Endothelial cell of umbilical vein (primary cell): Measurements from ENCODE around the gene FAM219B. TPM values are rescaled to one million over a fixed set of nuclear protein-coding genes. Genes with fewer than 3 reads are reported as not detected.

Experiments used
- BruUV-seq: library from RNA; stranded (reverse); fragments of 400-500 nt; replicated peaks from 2 replicates; lab custom pipeline; 2021; lab: Mats Ljungman, UMichigan
- CTCF ChIA-PET: fragments of 300-600, 350-600 bp; sonication (Branson Sonifier 250); formaldehyde crosslinking; loops from one replicate; lab custom pipeline; 2021; ENCODE audit warnings: antibody characterized with exemption, inconsistent platforms; lab: Charles Lee
- POLR2A ChIA-PET: fragments of 300-600, 350-600 bp; sonication (Branson Sonifier 250); formaldehyde crosslinking; loops from one replicate; lab custom pipeline; 2021; ENCODE audit warnings: antibody characterized with exemption, inconsistent platforms; lab: Charles Lee
- DNase-seq: peaks from one replicate; pipeline ENCODE4 v3.0.0-alpha.2; 2011; ENCODE audit warnings: low read depth, low spot score
- FAIRE-seq: peaks from 2 replicates; lab custom pipeline; 2011; peaks lifted over from hg19 to GRCh38; lab: Jason Lieb, UNC
- H2AFZ ChIP-seq: 2 replicates; pipeline ENCODE4 v1.6.0; 2012; ENCODE audit warnings: low read depth, low read length, control low read depth, inconsistent platforms
- H3K27ac ChIP-seq: 2 replicates; pipeline ENCODE4 v1.5.1; 2011; ENCODE audit warnings: low read depth, mild to moderate bottlenecking, control low read depth, low read length, moderate library complexity; ENCODE audit not compliant: insufficient read depth
- H3K27me3 ChIP-seq, 2 experiments: 2 replicates each; pipeline versions ENCODE4 v1.6.0 to v1.6.1; 2011; ENCODE audit warnings: low read length in 2 of 2, mixed read lengths in 1 of 2; ENCODE audit not compliant: control insufficient read depth in 2 of 2, insufficient read depth in 2 of 2
- H3K36me3 ChIP-seq, 2 experiments: 2 replicates in 1 of 2; 3 replicates in 1 of 2; pipeline ENCODE4 v1.5.1; 2011; ENCODE audit warnings: low read length in 2 of 2, mild to moderate bottlenecking in 1 of 2, moderate library complexity in 1 of 2; ENCODE audit not compliant: control insufficient read depth in 2 of 2, insufficient read depth in 2 of 2; ENCODE audit errors: extremely low read depth in 1 of 2
- H3K4me1 ChIP-seq: 3 replicates; pipeline ENCODE4 v1.5.1; 2011; ENCODE audit warnings: mild to moderate bottlenecking, low read length; ENCODE audit not compliant: control insufficient read depth, insufficient read depth; ENCODE audit errors: extremely low read depth
- H3K4me2 ChIP-seq: 2 replicates; pipeline ENCODE4 v1.6.1; 2011; ENCODE audit warnings: low read length, control low read depth, mixed read lengths; ENCODE audit not compliant: insufficient read depth
- H3K4me3 ChIP-seq, 3 experiments: fragments of 200-600 bp in 1 of 3; sonication (generic), shearing (Covaris generic) in 1 of 3; replicated peaks in 1 of 3; 2 replicates each; pipeline ENCODE4 v1.5.1; 2011 to 2016; ENCODE audit warnings: control low read depth in 3 of 3, low read length in 3 of 3, mild to moderate bottlenecking in 2 of 3, inconsistent platforms in 1 of 3, low read depth in 1 of 3, moderate library complexity in 1 of 3; ENCODE audit not compliant: insufficient read depth in 1 of 3
- H3K79me2 ChIP-seq: 2 replicates; pipeline ENCODE4 v1.6.0; 2012; ENCODE audit warnings: low read length, inconsistent platforms; ENCODE audit not compliant: control insufficient read depth, insufficient read depth
- H3K9ac ChIP-seq: replicated peaks from 2 replicates; pipeline ENCODE3; 2011; ENCODE audit warnings: low read length, control low read depth; ENCODE audit not compliant: insufficient read depth; ENCODE audit errors: extremely low read depth
- H3K9me1 ChIP-seq: replicated peaks from 3 replicates; pipeline ENCODE4 v1.6.0; 2011; ENCODE audit warnings: mild to moderate bottlenecking, low read length; ENCODE audit not compliant: control insufficient read depth, insufficient read depth; ENCODE audit errors: extremely low read depth
- H3K9me3 ChIP-seq: replicated peaks from 2 replicates; pipeline ENCODE4 v1.5.1; 2012; ENCODE audit warnings: low read length, inconsistent platforms; ENCODE audit not compliant: control insufficient read depth, insufficient read depth
- H4K20me1 ChIP-seq: replicated peaks from 2 replicates; pipeline ENCODE3; 2011; ENCODE audit warnings: mild to moderate bottlenecking, low read length; ENCODE audit not compliant: control insufficient read depth, insufficient read depth; ENCODE audit errors: extremely low read depth
- EZH2 ChIP-seq: IDR thresholded peaks from 2 replicates; pipeline ENCODE4 v1.6.1; 2012; ENCODE audit warnings: borderline replicate concordance, low read depth, mild to moderate bottlenecking, moderate library complexity, low read length, inconsistent platforms; ENCODE audit not compliant: severe bottlenecking
- FOS ChIP-seq: IDR thresholded peaks from 2 replicates; pipeline ENCODE4 v1.6.1; 2011; ENCODE audit warnings: mild to moderate bottlenecking, low read length, moderate library complexity, borderline replicate concordance; ENCODE audit not compliant: insufficient read depth
- GATA2 ChIP-seq: IDR thresholded peaks from 2 replicates; pipeline ENCODE4 v1.7.0; 2011; ENCODE audit warnings: low read depth, mild to moderate bottlenecking, moderate library complexity, mixed read lengths, low read length; ENCODE audit not compliant: insufficient read length, insufficient read depth
- JUN ChIP-seq: IDR thresholded peaks from 2 replicates; pipeline ENCODE4 v1.6.1; 2011; ENCODE audit warnings: borderline replicate concordance, low read depth; ENCODE audit not compliant: insufficient read length, insufficient read depth
- MYC ChIP-seq: IDR thresholded peaks from one replicate; pipeline ENCODE4 v1.6.1; 2011; ENCODE audit warnings: mild to moderate bottlenecking, low read depth, low read length
- POLR2A ChIP-seq: IDR thresholded peaks from 2 replicates; pipeline ENCODE4 v1.6.1; 2012; ENCODE audit warnings: low read depth, mild to moderate bottlenecking, control low read depth, low read length
- POLR2AphosphoS5 ChIP-seq: IDR thresholded peaks from 2 replicates; pipeline ENCODE4 v1.6.1; 2012; ENCODE audit warnings: low read depth, mild to moderate bottlenecking, control low read depth, low read length, moderate library complexity; ENCODE audit not compliant: insufficient read depth
- dilution Hi-C: fragments of 300-500 bp; cut with MboI; formaldehyde crosslinking; loops from one replicate; pipeline ENCODE4 v1.15.0; 2019; ENCODE audit warnings: low sequenced_read_pairs; ENCODE audit not compliant: extremely low pct_ligation_motif_present
- intact Hi-C: fragments of 100-400 bp; cut with micrococcal nuclease; formaldehyde crosslinking; loops from one replicate; pipeline ENCODE4 v1.10.0; 2022
- polyA plus RNA-seq, 4 experiments: library from polyadenylated mRNA; depleted of rRNA in 3 of 4; stranded (reverse) in 3 of 4; unstranded in 1 of 4; fragments of >200 nt; gene quantifications; 2 replicates each; pipeline versions ENCODE4 v1.2.1 to v1.2.3, GENCODE V29; 2011 to 2012; ENCODE audit warnings: missing spikeins in 1 of 4
- total RNA-seq: library from RNA; stranded (reverse); gene quantifications from 2 replicates; pipeline ENCODE4 v1.2.3, GENCODE V29; 2021
- TF ChIP-seq, protein P1 (sequence below), 2 donors: IDR thresholded peaks; 1 replicate in 1 of 2; 2 replicates in 1 of 2; pipeline ENCODE4 v1.5.1; 2011; ENCODE audit warnings: low read length in 2 of 2, mild to moderate bottlenecking in 2 of 2, moderate library complexity in 2 of 2, control low read depth in 1 of 2, inconsistent platforms in 1 of 2, low read depth in 1 of 2; ENCODE audit not compliant: insufficient read depth in 1 of 2; ENCODE audit errors: extremely low read depth in 1 of 2

Gene FAM219B
- total and polyA plus RNA-seq, 2 donors (not counting 3 experiments of a cell fraction or from before 2014, with no cell fraction given) = 57.7 to 73.0 TPM

DNA sequence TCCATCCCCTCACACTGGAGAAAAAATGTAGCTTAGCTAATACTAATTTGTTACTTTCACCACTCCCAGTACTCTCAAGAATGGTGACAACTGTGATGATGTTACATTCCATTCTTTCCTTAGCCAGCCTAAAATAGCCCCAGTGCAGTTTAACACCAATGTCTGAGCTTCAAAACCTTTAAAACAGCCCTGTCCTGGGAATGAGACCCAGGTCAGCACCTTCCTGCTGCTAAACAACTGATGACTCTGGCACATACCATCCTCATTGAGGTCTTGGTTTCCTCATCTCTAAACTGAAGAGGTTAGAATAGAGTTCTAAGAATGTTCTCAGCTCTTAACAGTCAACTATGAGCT lies 37.3 kb downstream of the FAM219B start:
- H3K9me3 ChIP-seq = no peaks in the 10 kb centered on the region
- H3K9me1 ChIP-seq = no peaks in the 10 kb centered on the region
- peaks cover 59% of the 10 kb centered on the region for H3K79me2 ChIP-seq
- no peak overlapping the region for H2AFZ ChIP-seq
- dilution Hi-C loops = no loop called here
- no peaks in the 10 kb centered on the region for H4K20me1 ChIP-seq
- BruUV-seq = no TSS peak
- H3K27ac ChIP-seq = peak overlapping the region; percentile 25
- H3K4me1 ChIP-seq = peaks cover 45% of the 10 kb centered on the region
- POLR2A ChIA-PET = no interaction called here
- no peaks in the 10 kb centered on the region for H3K36me3 ChIP-seq
- no peak overlapping the region for H3K4me3 ChIP-seq
- intact Hi-C loops = no loop called here
- no peak for FAIRE-seq
- H3K9ac ChIP-seq = no peak overlapping the region
- peak overlapping the region; percentile 3 for H3K4me2 ChIP-seq
- no peak for DNase-seq
- CTCF ChIA-PET = interaction anchor here (0.8 to 6.4 kb wide), 7 partner anchors 9 to 80 kb away, joined by 3 to 54 read pairs (median 4); partner anchors contain the start of gene ULK3
- TF ChIP-seq, protein P1, sequence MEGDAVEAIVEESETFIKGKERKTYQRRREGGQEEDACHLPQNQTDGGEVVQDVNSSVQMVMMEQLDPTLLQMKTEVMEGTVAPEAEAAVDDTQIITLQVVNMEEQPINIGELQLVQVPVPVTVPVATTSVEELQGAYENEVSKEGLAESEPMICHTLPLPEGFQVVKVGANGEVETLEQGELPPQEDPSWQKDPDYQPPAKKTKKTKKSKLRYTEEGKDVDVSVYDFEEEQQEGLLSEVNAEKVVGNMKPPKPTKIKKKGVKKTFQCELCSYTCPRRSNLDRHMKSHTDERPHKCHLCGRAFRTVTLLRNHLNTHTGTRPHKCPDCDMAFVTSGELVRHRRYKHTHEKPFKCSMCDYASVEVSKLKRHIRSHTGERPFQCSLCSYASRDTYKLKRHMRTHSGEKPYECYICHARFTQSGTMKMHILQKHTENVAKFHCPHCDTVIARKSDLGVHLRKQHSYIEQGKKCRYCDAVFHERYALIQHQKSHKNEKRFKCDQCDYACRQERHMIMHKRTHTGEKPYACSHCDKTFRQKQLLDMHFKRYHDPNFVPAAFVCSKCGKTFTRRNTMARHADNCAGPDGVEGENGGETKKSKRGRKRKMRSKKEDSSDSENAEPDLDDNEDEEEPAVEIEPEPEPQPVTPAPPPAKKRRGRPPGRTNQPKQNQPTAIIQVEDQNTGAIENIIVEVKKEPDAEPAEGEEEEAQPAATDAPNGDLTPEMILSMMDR (IDR thresholded peaks at IDR 0.05; ENCODE audit: extremely low read depth in 1 of 2, insufficient read depth in 1 of 2, low read depth in 1 of 2, low read length in 2 of 2) = no peak
- TF ChIP-seq POLR2A = no peak
- TF ChIP-seq MYC = no peak
- no peak for TF ChIP-seq FOS
- no peak for TF ChIP-seq POLR2AphosphoS5
- no peak for TF ChIP-seq EZH2
- TF ChIP-seq JUN = no peak
- TF ChIP-seq GATA2 = no peak
- H3K27me3 ChIP-seq = no peaks in the 10 kb centered on the region
